IPS DF 4.7 (cell line): ENCODE measurements around the gene ST6GALNAC6.
"Not testable (repeated sequence)": the region's sequence is repeated elsewhere in the genome, so short reads cannot be mapped to it uniquely, and the experiment has no call there.

Experiments used
- DNase-seq: peaks from one replicate; pipeline ENCODE4 v3.0.0-alpha.2; 2013; ENCODE audit warnings: low spot score; ENCODE audit errors: extremely low read depth

The ST6GALNAC6 gene

GRCh38 chr9:127893392-127893791 lies 6.0 kb downstream of the ST6GALNAC6 start:
- DNase-seq = no peak

GRCh38 chr9:127892831-127893230 lies 6.6 kb downstream of the ST6GALNAC6 start:
- no peak for DNase-seq

GRCh38 chr9:127890053-127890452 lies 9.3 kb downstream of the ST6GALNAC6 start:
- no peak for DNase-seq

GRCh38 chr9:127887792-127888191 lies 11.6 kb downstream of the ST6GALNAC6 start:
- no peak for DNase-seq

GRCh38 chr9:127886401-127886972 lies 12.9 kb downstream of the ST6GALNAC6 start:
- DNase-seq = no peak

- DNase-seq = no peak
These were observed 13.7 kb downstream of the ST6GALNAC6 start for GRCh38 chr9:127885508-127886281.

GRCh38 chr9:127884976-127885490 lies 14.4 kb downstream of the ST6GALNAC6 start:
- no peak for DNase-seq

- no peak for DNase-seq
These were observed 14.9 kb downstream of the ST6GALNAC6 start for GRCh38 chr9:127884427-127884911.

- DNase-seq = no peak
These were observed 15.4 kb downstream of the ST6GALNAC6 start for GRCh38 chr9:127883959-127884358.

GRCh38 chr9:127881715-127882114 lies 17.7 kb downstream of the ST6GALNAC6 start:
- DNase-seq = not testable (repeated sequence)

GRCh38 chr9:127880143-127880542 lies 19.3 kb downstream of the ST6GALNAC6 start:
- DNase-seq = no peak

- DNase-seq = no peak
These were observed 20.6 kb downstream of the ST6GALNAC6 start for GRCh38 chr9:127878652-127879390.

- no peak for DNase-seq
These were observed 21.3 kb downstream of the ST6GALNAC6 start for GRCh38 chr9:127878001-127878651.

GRCh38 chr9:127877566-127877998 lies 21.8 kb downstream of the ST6GALNAC6 start, which contains the start of gene AK1:
Gene AK1, minus strand, starts transcription at chr9:127877675. Its CDS starts 3,058 bp downstream, at chr9:127874617.
- no peak for DNase-seq

- DNase-seq = no peak
These were observed 22.4 kb downstream of the ST6GALNAC6 start for GRCh38 chr9:127876764-127877562.

- no peak for DNase-seq
These were observed 23.2 kb downstream of the ST6GALNAC6 start for GRCh38 chr9:127876026-127876763.

- no peak for DNase-seq
These were observed 24.0 kb downstream of the ST6GALNAC6 start for GRCh38 chr9:127875306-127875966.

- DNase-seq = no peak
These were observed 24.8 kb downstream of the ST6GALNAC6 start for GRCh38 chr9:127874301-127875221.
